Stomach (tissue), 9 donors: ENCODE data around the gene ADAM12. TPM values are rescaled to one million over a fixed set of nuclear protein-coding genes. Genes with fewer than 3 reads are reported as not detected.
A peak's percentile ranks its signal among the peaks of the same experiment; 100 is the strongest.

Source experiments
- DNase-seq, 2 donors: peaks; one replicate each; pipeline versions ENCODE4 v3.0.0 to v3.0.0-alpha.2; 2013 to 2019
- H3K27ac ChIP-seq, 5 donors: fragments of 200-600 bp in 4 of 5; sonication (generic) in 4 of 5; one replicate each; pipeline ENCODE4 v1.5.1; 2013 to 2019; ENCODE audit warnings: mild to moderate bottlenecking in 1 of 5, moderate library complexity in 1 of 5
- H3K27me3 ChIP-seq, 3 donors: fragments of 200-600 bp; sonication (generic); one replicate each; pipeline ENCODE4 v1.5.1; 2017 to 2019; ENCODE audit warnings: mixed run types in 1 of 3
- H3K36me3 ChIP-seq, 4 donors: fragments of 200-600 bp; sonication (generic); 1 replicate in 3 of 4; 2 replicates in 1 of 4; pipeline ENCODE4 v1.5.1; 2016 to 2019
- H3K4me1 ChIP-seq, 4 donors: fragments of 200-600 bp; sonication (generic); one replicate each; pipeline ENCODE4 v1.5.1; 2016 to 2019
- H3K4me3 ChIP-seq, 4 donors: fragments of 200-600 bp; sonication (generic) in 3 of 4; one replicate each; pipeline ENCODE4 v1.5.1; 2016 to 2019; ENCODE audit warnings: mild to moderate bottlenecking in 1 of 4
- H3K9me3 ChIP-seq, 4 donors: fragments of 200-600 bp; sonication (generic); one replicate each; pipeline ENCODE4 v1.5.1; 2016 to 2019
- CTCF ChIP-seq, 7 experiments: fragments of 450-650 bp in 4 of 7; fragments of 200-600 bp in 3 of 7; sonication (generic) in 3 of 7; IDR thresholded peaks; one replicate each; pipeline ENCODE4 v1.5.1; 2016 to 2019; ENCODE audit warnings: antibody characterized with exemption in 7 of 7, control low read depth in 2 of 7, mild to moderate bottlenecking in 1 of 7
- EP300 ChIP-seq: sonication (generic); formaldehyde crosslinking; IDR thresholded peaks from one replicate; pipeline ENCODE4 v1.6.1; 2017; ENCODE audit warnings: antibody characterized with exemption
- POLR2A ChIP-seq, 4 donors: fragments of 450-650 bp; IDR thresholded peaks; one replicate each; pipeline ENCODE4 v1.6.1; 2016; ENCODE audit warnings: antibody characterized with exemption in 4 of 4, control low read depth in 2 of 4, mild to moderate bottlenecking in 1 of 4, moderate library complexity in 1 of 4
- POLR2AphosphoS5 ChIP-seq, 3 donors: sonication (generic); formaldehyde crosslinking; IDR thresholded peaks; one replicate each; pipeline ENCODE4 v1.6.1; 2016; ENCODE audit warnings: antibody characterized with exemption in 3 of 3
- WGBS, 5 donors: extraction: QIAGEN DNeasy Blood & Tissue Kit in 3 of 5; methylation state at CpG; one replicate each; pipeline versions ENCODE4 v1.1.5 to v1.1.7; 2013 to 2018; 5-methylcytosine and 5-hydroxymethylcytosine counted together
- intact Hi-C: fragments of 100-400 bp; cut with DNase I; formaldehyde crosslinking; loops from one replicate; pipeline ENCODE4 v1.15.1; 2023; ENCODE audit warnings: low total_unique reads
- polyA plus RNA-seq, 3 donors: library from polyadenylated mRNA; stranded (reverse); fragments of 200-250 nt; gene quantifications; one replicate each; pipeline ENCODE4 v1.2.3, GENCODE V29; 2013
- total RNA-seq, 5 donors: library from RNA; depleted of rRNA; stranded (reverse); fragments of >200 nt; gene quantifications; one replicate each; pipeline versions ENCODE4 v1.1.0 to v1.2.3, GENCODE V29; 2014 to 2016
- donor health status: healthy with polysubstance abuse.
- donor health status: Bipolar disorder and iron deficiency.
- donor health status: healthy.

ADAM12 gene
- total and polyA plus RNA-seq, 8 donors: 0.03 to 6.4 (median 0.50) TPM; not detected in 3

DNA sequence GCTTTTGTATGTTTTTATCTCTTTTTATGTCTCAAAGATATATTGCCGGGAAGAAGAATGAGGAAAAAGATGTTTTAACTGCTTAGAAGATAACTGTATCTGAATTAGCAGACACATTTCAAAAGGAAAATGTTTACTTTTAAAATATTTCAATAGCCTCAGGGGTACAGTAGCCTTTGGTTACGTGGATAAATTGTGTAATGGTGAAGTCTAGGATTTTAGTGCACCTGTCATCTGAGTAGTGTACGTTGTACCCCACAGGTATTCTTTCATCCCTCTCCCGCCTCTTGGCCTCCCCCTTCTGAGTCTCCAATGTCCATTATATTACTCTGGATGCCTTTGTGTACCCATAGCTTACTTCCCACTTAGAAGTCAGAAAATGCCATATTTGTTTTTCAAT is 269.8 kb downstream of the ADAM12 start:
- no peaks in the 10 kb centered on the region for H3K27me3 ChIP-seq
- H3K27ac ChIP-seq: no peak overlapping the region
- no peak for DNase-seq
- no peaks in the 10 kb centered on the region for H3K36me3 ChIP-seq
- WGBS, 5 donors: 49 to 67% (median 56%) methylated on average over 4 of the region's 4 CpGs
- H3K9me3 ChIP-seq: peaks cover 0 to 5% (median 0%) of the 10 kb centered on the region in 4 donors
- intact Hi-C loops: no loop called here
- no peaks in the 10 kb centered on the region for H3K4me1 ChIP-seq
- no peak overlapping the region for H3K4me3 ChIP-seq
- no peak for TF ChIP-seq CTCF (IDR thresholded peaks at IDR 0.05)
- no peak for TF ChIP-seq EP300
- no peak for TF ChIP-seq POLR2A (IDR thresholded peaks at IDR 0.05)
- no peak for TF ChIP-seq POLR2AphosphoS5 (IDR thresholded peaks at IDR 0.05)

DNA sequence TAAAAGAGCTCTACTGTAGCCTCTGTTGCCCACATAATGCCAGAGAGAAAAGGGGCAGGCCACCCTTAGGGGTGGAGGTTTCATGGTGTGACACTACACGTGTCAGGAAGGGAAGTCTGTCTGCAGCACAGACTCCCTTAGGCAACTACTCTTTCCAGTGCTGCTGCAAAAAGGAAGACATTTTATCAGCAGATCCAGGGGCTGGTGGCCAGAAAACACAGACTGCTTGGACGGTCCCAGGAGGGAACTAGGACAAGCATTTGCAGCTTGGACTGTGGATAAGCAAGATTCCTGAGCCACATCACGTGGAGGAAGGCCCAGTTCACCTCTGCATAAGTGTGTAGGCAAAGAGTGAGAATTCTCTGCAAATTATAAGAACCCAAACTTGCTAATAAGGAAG is 271.1 kb downstream of the ADAM12 start:
- Histone ChIP-seq H3K4me3 (no peak overlapping the region), H3K9me3 (peaks cover 0 to 5% (median 0%) of the 10 kb centered on the region in 4 donors), H3K27ac (no peak overlapping the region), H3K4me1 (no peaks in the 10 kb centered on the region), H3K36me3 (no peaks in the 10 kb centered on the region), H3K27me3 (peaks cover 0 to 7% (median 0%) of the 10 kb centered on the region in 3 donors)
- WGBS, 5 donors: 44 to 59% (median 52%) methylated on average over 3 of the region's 3 CpGs
- DNase-seq: no peak
- intact Hi-C loops: no loop called here
- TF ChIP-seq CTCF (IDR thresholded peaks at IDR 0.05) (no peak), POLR2A (IDR thresholded peaks at IDR 0.05) (no peak), POLR2AphosphoS5 (IDR thresholded peaks at IDR 0.05) (no peak), EP300 (no peak)

DNA sequence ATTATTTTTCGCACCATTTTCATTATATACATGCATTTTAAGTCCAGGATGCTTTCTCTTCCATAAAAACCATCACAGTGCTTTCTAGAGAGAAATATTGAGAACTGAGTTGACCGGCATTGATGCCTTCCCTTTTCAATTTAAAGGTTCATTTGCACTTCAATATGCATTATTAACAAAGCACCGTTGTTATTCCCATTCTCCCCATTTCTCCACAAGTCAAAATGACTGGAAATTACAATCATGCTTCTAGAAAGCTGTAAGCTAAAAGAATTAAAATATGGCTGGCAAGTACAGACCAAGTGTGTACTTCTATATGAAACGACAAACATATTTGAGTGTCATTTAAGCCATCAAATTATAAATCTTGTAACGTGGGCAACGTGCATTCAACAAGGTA is 272.4 kb downstream of the ADAM12 start:
- Histone ChIP-seq H3K9me3 (peaks cover 0 to 5% (median 0%) of the 10 kb centered on the region in 4 donors), H3K27me3 (peaks cover 0 to 7% (median 0%) of the 10 kb centered on the region in 3 donors), H3K36me3 (no peaks in the 10 kb centered on the region), H3K4me1 (no peaks in the 10 kb centered on the region), H3K27ac (no peak overlapping the region), H3K4me3 (no peak overlapping the region)
- TF ChIP-seq EP300: no peak
- no peak for TF ChIP-seq CTCF (IDR thresholded peaks at IDR 0.05)
- TF ChIP-seq POLR2AphosphoS5 (IDR thresholded peaks at IDR 0.05): no peak
- 60 to 76% (median 67%) methylated on average over 6 of the region's 6 CpGs for WGBS, 5 donors
- intact Hi-C loops: no loop called here
- DNase-seq: no peak

- Histone ChIP-seq H3K9me3 (peaks cover 0 to 5% (median 0%) of the 10 kb centered on the region in 4 donors), H3K27me3 (peaks cover 0 to 7% (median 0%) of the 10 kb centered on the region in 3 donors), H3K4me3 (no peak overlapping the region), H3K4me1 (peaks cover 0 to 6% (median 0%) of the 10 kb centered on the region in 4 donors), H3K36me3 (no peaks in the 10 kb centered on the region), H3K27ac (no peak overlapping the region)
- intact Hi-C loops: no loop called here
- WGBS, 5 donors: 31 to 55% (median 43%) methylated on average over 8 of the region's 8 CpGs
- TF ChIP-seq EP300 (no peak), POLR2A (IDR thresholded peaks at IDR 0.05) (no peak)
- DNase-seq: no peak
These were observed 273.3 kb downstream of the ADAM12 start for GRCh38 chr10:126114884-126115555.

- H3K4me1 ChIP-seq: peaks cover 0 to 9% (median 0%) of the 10 kb centered on the region in 4 donors
- H3K27me3 ChIP-seq: peaks cover 0 to 7% (median 0%) of the 10 kb centered on the region in 3 donors
- TF ChIP-seq CTCF (IDR thresholded peaks at IDR 0.05): no peak
- no peak for TF ChIP-seq POLR2AphosphoS5 (IDR thresholded peaks at IDR 0.05)
- TF ChIP-seq EP300: no peak
- no peak for TF ChIP-seq POLR2A (IDR thresholded peaks at IDR 0.05)
- intact Hi-C loops: no loop called here
- H3K27ac ChIP-seq: no peak overlapping the region
- no peaks in the 10 kb centered on the region for H3K36me3 ChIP-seq
- peak in 1 of 2 donors; percentile 39 for DNase-seq
- H3K4me3 ChIP-seq: no peak overlapping the region
- no peaks in the 10 kb centered on the region for H3K9me3 ChIP-seq
- WGBS, 5 donors: 29 to 52% (median 43%) methylated on average over 6 of the region's 6 CpGs
These were observed 276.8 kb downstream of the ADAM12 start for GRCh38 chr10:126111516-126111915.
